CD4-positive, alpha-beta T cell treated with Interferon gamma for 1 hour (primary cell): ENCODE results near the gene LKAAEAR1.

ENCODE experiments used
- DNase-seq: peaks from one replicate; pipeline ENCODE4 v3.0.0-alpha.2; 2020

The LKAAEAR1 gene

GRCh38 chr20:64049878-64050260 lies 34.3 kb downstream of the LKAAEAR1 start:
- no peak for DNase-seq

GRCh38 chr20:64049060-64049877 lies 34.9 kb downstream of the LKAAEAR1 start, which contains the start of gene SOX18:
Gene SOX18, minus strand, starts transcription at chr20:64049639. Its CDS starts 123 bp downstream, at chr20:64049516.
- DNase-seq = no peak

GRCh38 chr20:64048402-64049044 lies 35.7 kb downstream of the LKAAEAR1 start:
- DNase-seq = no peak

DNA sequence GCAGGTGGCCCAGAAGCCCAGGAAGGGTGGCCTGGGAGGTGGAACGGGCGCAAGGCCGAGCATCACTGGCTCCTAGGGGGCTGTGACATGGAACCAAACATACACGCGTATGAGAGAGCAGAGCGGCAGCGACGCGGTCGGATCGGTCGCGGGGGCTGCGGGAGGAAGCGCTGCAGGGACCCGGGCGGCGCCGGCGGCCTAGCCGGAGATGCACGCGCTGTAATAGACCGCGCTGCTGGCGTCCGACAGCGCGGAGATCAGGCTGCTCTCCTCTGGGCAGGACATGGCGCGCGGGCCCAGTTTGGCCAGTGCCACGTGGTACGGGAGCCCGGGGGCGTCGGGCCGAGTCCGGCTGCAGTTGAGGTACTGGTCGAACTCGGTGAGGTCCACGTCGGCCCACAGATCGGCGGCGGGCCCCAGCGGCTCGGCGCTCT lies 36.2 kb downstream of the LKAAEAR1 start:
- no peak for DNase-seq

- no peak for DNase-seq
These were observed 37.2 kb downstream of the LKAAEAR1 start for GRCh38 chr20:64047046-64047389.

GRCh38 chr20:64045346-64046011 lies 38.7 kb downstream of the LKAAEAR1 start:
- DNase-seq = no peak

DNA sequence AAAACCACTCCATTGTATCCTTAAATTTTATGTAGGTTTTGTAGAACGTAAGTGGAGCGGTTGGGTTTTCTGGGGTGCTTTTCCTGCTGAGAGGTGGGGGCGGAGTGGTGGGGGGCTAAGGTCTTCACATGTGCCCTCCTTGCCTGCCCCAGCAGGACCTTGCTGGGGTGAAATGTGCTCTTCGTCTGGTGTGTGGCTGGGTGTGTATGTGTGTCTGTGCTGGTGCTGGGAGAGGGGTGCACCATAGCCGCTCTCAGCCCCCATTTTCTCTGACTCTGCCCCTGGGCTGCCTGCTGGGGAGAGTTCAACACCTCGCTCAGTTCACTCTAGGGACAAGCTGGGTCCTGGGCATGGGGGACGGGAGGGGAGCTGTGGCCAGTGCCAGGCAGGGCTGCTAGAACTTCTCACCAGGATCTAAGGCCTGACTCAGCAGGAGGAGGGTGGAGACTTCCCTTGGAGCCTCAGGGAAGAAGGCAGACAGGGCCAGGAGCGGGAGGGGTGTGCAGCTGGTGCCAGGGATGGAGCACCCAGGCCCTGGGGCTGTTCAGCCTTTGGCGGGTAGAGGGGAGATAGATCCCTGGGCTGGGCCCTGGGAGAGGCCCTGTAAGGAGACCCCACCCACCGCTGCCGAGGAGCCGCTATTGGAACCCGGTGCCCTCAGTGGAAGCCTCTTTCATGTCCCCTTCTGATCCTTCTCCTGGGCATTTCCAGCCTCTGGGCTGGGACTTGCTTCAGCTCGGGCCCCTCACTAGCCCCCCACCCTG lies 39.5 kb downstream of the LKAAEAR1 start:
- no peak for DNase-seq

DNA sequence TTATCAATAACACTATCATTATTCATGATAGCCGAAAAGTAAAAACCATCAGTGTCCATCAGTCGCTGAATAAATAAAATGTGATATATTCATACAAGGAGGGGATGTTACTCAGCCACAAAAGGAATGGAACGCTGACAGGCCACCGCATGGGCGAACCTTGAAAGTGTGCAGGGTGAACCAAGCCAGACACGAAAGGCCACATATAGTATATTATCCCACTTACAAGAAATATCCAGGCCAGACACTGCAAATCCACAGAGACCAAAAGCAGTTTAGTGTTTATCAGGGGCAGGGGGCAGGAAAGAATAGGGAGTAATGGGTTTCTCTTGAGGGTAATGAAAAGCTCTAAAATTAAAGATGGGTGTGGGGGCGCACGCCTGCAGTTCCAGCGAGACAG lies 40.4 kb downstream of the LKAAEAR1 start:
- no peak for DNase-seq

- DNase-seq = no peak
These were observed 42.0 kb downstream of the LKAAEAR1 start for GRCh38 chr20:64042054-64042781.

GRCh38 chr20:64041781-64042053 lies 42.5 kb downstream of the LKAAEAR1 start:
- no peak for DNase-seq

DNA sequence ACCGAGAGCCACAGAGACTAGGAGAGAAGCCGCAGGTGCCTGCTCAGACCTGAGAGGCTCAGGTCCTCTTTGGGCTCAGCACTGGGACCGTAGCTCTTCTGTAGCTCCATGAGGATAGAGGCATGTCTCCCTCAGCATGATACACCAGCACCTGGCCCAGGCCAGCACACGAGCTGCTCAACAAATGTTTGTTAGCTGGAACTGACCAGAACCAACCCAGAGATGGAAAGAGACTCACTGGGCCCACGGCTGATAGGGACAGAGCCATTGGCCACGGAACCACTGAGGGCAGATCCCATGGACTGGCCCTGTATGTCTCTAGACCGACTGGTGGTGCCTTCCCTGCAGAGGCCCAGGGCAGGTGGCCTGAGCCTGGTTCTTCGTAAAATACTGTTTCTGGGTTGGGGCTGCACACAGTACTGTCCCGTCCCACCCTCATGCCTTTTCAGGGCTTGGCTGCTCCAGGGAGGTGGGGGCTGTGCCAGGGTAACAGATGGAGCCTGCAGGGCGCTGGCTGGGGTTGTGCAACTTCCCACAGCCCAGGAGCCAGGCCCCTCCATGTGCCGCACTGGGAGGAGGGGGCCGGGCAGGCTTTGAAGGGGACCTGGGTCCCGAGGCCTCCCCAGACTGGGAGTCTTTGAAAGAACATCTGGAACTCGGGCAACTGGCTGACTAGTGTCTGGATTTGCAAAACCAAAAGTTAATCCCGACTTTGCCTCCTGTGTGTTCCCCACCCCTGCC lies 43.0 kb downstream of the LKAAEAR1 start:
- DNase-seq = no peak

- no peak for DNase-seq
These were observed 43.8 kb downstream of the LKAAEAR1 start for GRCh38 chr20:64040231-64041039.

GRCh38 chr20:64039293-64040160 lies 44.7 kb downstream of the LKAAEAR1 start:
- DNase-seq = no peak

GRCh38 chr20:64038565-64039292 lies 45.5 kb downstream of the LKAAEAR1 start:
- DNase-seq = peak; percentile 73

GRCh38 chr20:64038224-64038564 lies 46.0 kb downstream of the LKAAEAR1 start:
- DNase-seq = no peak

- DNase-seq = no peak
These were observed 46.5 kb downstream of the LKAAEAR1 start for GRCh38 chr20:64037498-64038213.

GRCh38 chr20:64037199-64037497 lies 47.0 kb downstream of the LKAAEAR1 start:
- no peak for DNase-seq

DNA sequence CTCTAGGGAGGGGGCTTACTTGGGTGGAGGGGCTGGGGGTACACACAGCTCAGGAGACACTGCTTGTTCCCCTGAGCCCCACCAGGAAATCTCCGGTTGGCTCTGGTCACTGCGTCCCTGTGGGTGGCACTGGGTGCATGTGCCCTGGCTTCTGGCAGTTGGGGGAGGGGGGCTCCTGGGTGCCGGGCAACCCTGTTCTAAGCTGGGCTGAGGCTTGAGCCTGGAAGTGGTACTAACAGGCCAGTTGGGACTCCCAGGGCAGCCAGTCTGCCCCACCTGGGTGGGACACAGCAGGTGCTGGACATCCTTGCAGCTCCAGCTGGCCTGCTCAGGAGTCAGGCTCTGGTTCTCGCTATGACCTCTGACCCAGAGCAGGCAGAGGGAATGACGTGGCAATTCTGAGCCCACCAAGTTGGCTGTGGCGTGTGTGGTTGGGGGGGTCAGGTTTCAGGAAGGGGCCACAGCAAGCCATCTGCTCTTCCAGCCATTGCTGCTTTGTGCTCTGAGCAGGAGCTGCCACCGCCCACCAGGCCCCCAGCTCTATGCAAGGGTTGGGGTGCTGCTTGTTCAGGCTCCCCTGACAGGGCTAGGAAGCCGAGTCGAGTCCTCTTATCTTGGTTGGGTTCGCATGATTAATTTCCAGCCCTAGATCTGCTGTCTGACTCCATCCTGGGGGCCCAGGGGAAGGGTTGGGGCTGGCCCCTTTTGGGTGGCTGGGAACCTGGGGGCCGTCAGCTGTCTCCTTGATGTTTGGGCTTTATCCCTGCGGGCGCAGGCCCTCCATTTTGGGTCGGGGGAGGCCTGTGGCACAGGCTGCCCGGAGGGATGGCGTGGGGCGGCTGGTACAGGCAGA lies 47.6 kb downstream of the LKAAEAR1 start:
- no peak for DNase-seq
